ENCODE data around the gene ATE1. TPM values are rescaled to one million over a fixed set of nuclear protein-coding genes. Genes with fewer than 3 reads are reported as not detected.

Gene ATE1
- total RNA-seq, result 34.4 TPM
- long read RNA-seq, full-length matches to known transcripts, result 49 of 65 reads
- long read RNA-seq, partial matches to known transcripts, result 3 of 65 reads
- long read RNA-seq, other reads (novel, unspliced or antisense), result 13 of 65 reads

- Histone ChIP-seq H3K4me3 (peak within 1 kb of the TSS; percentile 90), H3K27ac (replicated peaks) (peak within 1 kb of the TSS; percentile 98), H3K9me3 (replicated peaks) (no peaks in the 10 kb centered on the region), H3K4me1 (peaks cover 51% of the 10 kb centered on the region), H3K27me3 (ENCODE audit: low read depth) (no peaks in the 10 kb centered on the region), H3K36me3 (peaks cover 7% of the 10 kb centered on the region)
- intact Hi-C loops (cut with micrococcal nuclease), result no loop called here
- DNase-seq, result peak; percentile 92
- TF ChIP-seq, protein P1, sequence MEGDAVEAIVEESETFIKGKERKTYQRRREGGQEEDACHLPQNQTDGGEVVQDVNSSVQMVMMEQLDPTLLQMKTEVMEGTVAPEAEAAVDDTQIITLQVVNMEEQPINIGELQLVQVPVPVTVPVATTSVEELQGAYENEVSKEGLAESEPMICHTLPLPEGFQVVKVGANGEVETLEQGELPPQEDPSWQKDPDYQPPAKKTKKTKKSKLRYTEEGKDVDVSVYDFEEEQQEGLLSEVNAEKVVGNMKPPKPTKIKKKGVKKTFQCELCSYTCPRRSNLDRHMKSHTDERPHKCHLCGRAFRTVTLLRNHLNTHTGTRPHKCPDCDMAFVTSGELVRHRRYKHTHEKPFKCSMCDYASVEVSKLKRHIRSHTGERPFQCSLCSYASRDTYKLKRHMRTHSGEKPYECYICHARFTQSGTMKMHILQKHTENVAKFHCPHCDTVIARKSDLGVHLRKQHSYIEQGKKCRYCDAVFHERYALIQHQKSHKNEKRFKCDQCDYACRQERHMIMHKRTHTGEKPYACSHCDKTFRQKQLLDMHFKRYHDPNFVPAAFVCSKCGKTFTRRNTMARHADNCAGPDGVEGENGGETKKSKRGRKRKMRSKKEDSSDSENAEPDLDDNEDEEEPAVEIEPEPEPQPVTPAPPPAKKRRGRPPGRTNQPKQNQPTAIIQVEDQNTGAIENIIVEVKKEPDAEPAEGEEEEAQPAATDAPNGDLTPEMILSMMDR (IDR thresholded peaks at IDR 0.05; ENCODE audit: borderline replicate concordance), result peak; percentile 12
These were observed at the start of gene ATE1 for GRCh38 chr10:121927841-121928527. Gene ATE1, minus strand, starts transcription at chr10:121928031. Its CDS starts 82 bp downstream, at chr10:121927949.

DNA sequence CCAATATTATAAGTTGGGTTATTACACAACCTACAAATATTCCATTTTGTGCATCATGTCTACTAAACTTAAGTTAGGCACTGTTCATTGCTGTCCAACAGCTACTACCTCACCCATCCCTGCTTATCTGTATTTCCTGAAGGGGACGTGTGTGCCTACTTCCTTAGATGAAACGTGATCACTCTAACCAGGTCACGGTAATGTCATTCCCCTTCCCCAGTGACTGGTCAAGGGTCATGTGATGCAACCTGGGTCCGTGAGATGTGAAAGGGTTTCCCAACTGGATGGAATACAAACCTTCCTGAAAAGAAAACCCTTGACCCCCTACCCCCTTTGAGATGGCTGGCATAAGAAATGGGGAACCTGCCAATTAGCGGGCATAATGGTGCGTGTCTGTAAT is 48.8 kb upstream of the ATE1 start:
- H3K36me3 ChIP-seq, result peaks cover 3% of the 10 kb centered on the region
- no peak for DNase-seq
- no peaks in the 10 kb centered on the region for H3K27me3 ChIP-seq (ENCODE audit: low read depth)
- TF ChIP-seq, protein P1 (IDR thresholded peaks at IDR 0.05; ENCODE audit: borderline replicate concordance), result no peak
- H3K9me3 ChIP-seq (replicated peaks), result no peaks in the 10 kb centered on the region
- H3K4me3 ChIP-seq, result no peak overlapping the region
- H3K4me1 ChIP-seq, result peaks cover 37% of the 10 kb centered on the region
- intact Hi-C loops (cut with micrococcal nuclease), result no loop called here
- H3K27ac ChIP-seq (replicated peaks), result no peak overlapping the region

GRCh38 chr10:121975295-121976086 is 47.7 kb upstream of the ATE1 start:
- peaks cover 11% of the 10 kb centered on the region for H3K36me3 ChIP-seq
- peak overlapping the region; percentile 90 for H3K4me3 ChIP-seq
- TF ChIP-seq, protein P1 (IDR thresholded peaks at IDR 0.05; ENCODE audit: borderline replicate concordance), result peak; percentile 83
- DNase-seq, result no peak
- peaks cover 37% of the 10 kb centered on the region for H3K4me1 ChIP-seq
- no peaks in the 10 kb centered on the region for H3K27me3 ChIP-seq (ENCODE audit: low read depth)
- H3K27ac ChIP-seq (replicated peaks), result peak overlapping the region; percentile 98
- H3K9me3 ChIP-seq (replicated peaks), result no peaks in the 10 kb centered on the region
- intact Hi-C loops (cut with micrococcal nuclease), result no loop called here

- H3K27me3 ChIP-seq (ENCODE audit: low read depth), result no peaks in the 10 kb centered on the region
These were observed 46.9 kb upstream of the ATE1 start, which contains the start of gene NSMCE4A for GRCh38 chr10:121974535-121975294. Gene NSMCE4A, minus strand, starts transcription at chr10:121975217. Its CDS starts 52 bp downstream, at chr10:121975165.

More at GRCh38 chr10:121974535-121975294, 46.9 kb upstream of the ATE1 start, which contains the start of gene NSMCE4A:
- peak within 1 kb of the TSS; percentile 98 for H3K27ac ChIP-seq (replicated peaks)
- no peaks in the 10 kb centered on the region for H3K9me3 ChIP-seq (replicated peaks)
- H3K4me1 ChIP-seq, result peaks cover 37% of the 10 kb centered on the region
- H3K4me3 ChIP-seq, result peak within 1 kb of the TSS; percentile 90
- intact Hi-C loops (cut with micrococcal nuclease), result no loop called here
- TF ChIP-seq, protein P1 (IDR thresholded peaks at IDR 0.05; ENCODE audit: borderline replicate concordance), result no peak
- peaks cover 17% of the 10 kb centered on the region for H3K36me3 ChIP-seq
- peak; percentile 81 for DNase-seq

Measured in left ventricle myocardium inferior (tissue), 1 donor.